Ishikawa (cell line): ENCODE measurements around the gene TNFRSF8.

Experiments used
- CEBPB ChIP-seq: IDR thresholded peaks from 2 replicates; pipeline ENCODE4 v1.6.1; 2012
- CREB1 ChIP-seq: IDR thresholded peaks from 2 replicates; pipeline ENCODE4 v1.6.1; 2012; ENCODE audit warnings: low read depth
- EGR1 ChIP-seq: IDR thresholded peaks from 2 replicates; pipeline ENCODE4 v1.6.1; 2012
- EP300 ChIP-seq: IDR thresholded peaks from 2 replicates; pipeline ENCODE4 v1.6.1; 2012; ENCODE audit warnings: borderline replicate concordance
- FOXM1 ChIP-seq: IDR thresholded peaks from 2 replicates; pipeline ENCODE4 v1.6.1; 2012; ENCODE audit warnings: low read depth, borderline replicate concordance
- NFIC ChIP-seq: IDR thresholded peaks from 2 replicates; pipeline ENCODE4 v1.6.1; 2012
- RAD21 ChIP-seq: IDR thresholded peaks from 2 replicates; pipeline ENCODE4 v1.6.1; 2012; ENCODE audit warnings: low read depth
- REST ChIP-seq: IDR thresholded peaks from 2 replicates; pipeline ENCODE4 v1.6.1; 2012; ENCODE audit warnings: low read depth, mild to moderate bottlenecking
- TAF1 ChIP-seq: IDR thresholded peaks from 2 replicates; pipeline ENCODE4 v1.6.1; 2012; ENCODE audit warnings: low read depth, mild to moderate bottlenecking
- TCF12 ChIP-seq: IDR thresholded peaks from 2 replicates; pipeline ENCODE4 v1.6.1; 2012; ENCODE audit warnings: low read depth
- TEAD4 ChIP-seq: IDR thresholded peaks from 2 replicates; pipeline ENCODE4 v1.6.1; 2012
- USF1 ChIP-seq: IDR thresholded peaks from 2 replicates; pipeline ENCODE4 v1.6.1; 2012
- YY1 ChIP-seq: IDR thresholded peaks from 2 replicates; pipeline ENCODE4 v1.6.1; 2012; ENCODE audit warnings: low read depth
- ZBTB7A ChIP-seq: IDR thresholded peaks from 2 replicates; pipeline ENCODE4 v1.6.1; 2012; ENCODE audit warnings: low read depth
- TF ChIP-seq, protein P1 (sequence below): IDR thresholded peaks from 2 replicates; pipeline ENCODE4 v1.6.1; 2012

TNFRSF8 gene

GRCh38 chr1:12188657-12189327 lies 125.7 kb downstream of the TNFRSF8 start:
- TF ChIP-seq EGR1, result no peak
- no peak for TF ChIP-seq YY1
- TF ChIP-seq, protein P1, sequence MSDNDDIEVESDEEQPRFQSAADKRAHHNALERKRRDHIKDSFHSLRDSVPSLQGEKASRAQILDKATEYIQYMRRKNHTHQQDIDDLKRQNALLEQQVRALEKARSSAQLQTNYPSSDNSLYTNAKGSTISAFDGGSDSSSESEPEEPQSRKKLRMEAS, result no peak
- no peak for TF ChIP-seq ZBTB7A
- TF ChIP-seq CEBPB, result no peak
- no peak for TF ChIP-seq USF1
- TF ChIP-seq REST, result no peak
- no peak for TF ChIP-seq TEAD4

- TF ChIP-seq NFIC (no peak), TCF12 (no peak), YY1 (no peak), EP300 (no peak), RAD21 (no peak), REST (no peak)
- TF ChIP-seq, protein P1, result no peak
Observed at GRCh38 chr1:12189328-12189682, 126.2 kb downstream of the TNFRSF8 start.

DNA sequence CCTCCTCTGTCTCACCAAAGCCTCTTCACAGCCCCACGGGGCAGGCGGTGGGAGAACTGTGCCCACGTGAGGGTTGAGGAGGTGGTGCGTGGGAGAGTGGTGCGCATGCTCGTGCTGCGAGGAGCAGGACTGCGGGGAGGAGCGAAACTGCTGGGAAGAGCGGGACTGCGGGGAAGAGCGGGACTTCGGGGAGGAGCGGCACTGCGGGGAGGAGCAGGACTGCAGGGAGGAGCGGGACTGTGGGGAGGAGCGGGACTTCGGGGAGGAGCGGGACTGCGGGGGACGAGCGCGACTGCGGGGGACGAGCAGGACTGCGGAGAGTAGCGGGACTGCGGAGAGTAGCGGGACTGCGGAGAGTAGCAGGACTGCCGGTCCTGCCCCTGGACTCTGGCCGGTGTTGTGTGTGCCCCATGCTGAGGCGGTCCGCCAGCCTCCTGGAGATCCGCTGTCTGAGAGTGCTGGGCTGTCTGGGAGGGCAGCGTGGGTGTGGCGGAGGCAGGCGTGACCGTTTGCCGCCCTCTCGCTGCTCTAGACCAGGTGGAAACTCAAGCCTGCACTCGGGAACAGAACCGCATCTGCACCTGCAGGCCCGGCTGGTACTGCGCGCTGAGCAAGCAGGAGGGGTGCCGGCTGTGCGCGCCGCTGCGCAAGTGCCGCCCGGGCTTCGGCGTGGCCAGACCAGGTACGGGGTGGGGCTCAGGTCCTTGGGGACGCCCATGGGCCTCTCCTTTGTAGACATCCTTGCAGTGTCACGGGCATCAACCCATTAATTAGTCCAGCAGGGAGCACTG lies 128.3 kb downstream of the TNFRSF8 start:
- TF ChIP-seq EP300, result peak; percentile 81
- TF ChIP-seq RAD21, result no peak
- TF ChIP-seq EGR1, result peak; percentile 79
- no peak for TF ChIP-seq CREB1
- TF ChIP-seq TAF1, result no peak
- TF ChIP-seq ZBTB7A, result no peak
- TF ChIP-seq NFIC, result no peak; the same call in 1 of the 2 replicates
- TF ChIP-seq REST, result no peak
- no peak for TF ChIP-seq TCF12
- no peak for TF ChIP-seq CEBPB
- no peak for TF ChIP-seq FOXM1
- no peak for TF ChIP-seq YY1
- no peak for TF ChIP-seq TEAD4
- TF ChIP-seq, protein P1, result peak; percentile 67; the same call in 1 of the 2 replicates
- peak; percentile 55 for TF ChIP-seq USF1
